Ovary (tissue), 9 donors: ENCODE results near the gene ENOX2. TPM values are rescaled to one million over a fixed set of nuclear protein-coding genes. Genes with fewer than 3 reads are reported as not detected.
A peak's percentile ranks its signal among the peaks of the same experiment; 100 is the strongest.

Experiments
- DNase-seq, 5 donors: peaks; one replicate each; pipeline ENCODE4 v3.0.0-alpha.2; 2019 to 2020
- H3K27ac ChIP-seq, 2 donors: fragments of 200-600 bp; one replicate each; pipeline versions ENCODE4 v1.5.1 to v1.8.0; 2019 to 2022
- H3K27me3 ChIP-seq: fragments of 200-600 bp; one replicate; pipeline ENCODE4 v1.8.0; 2022
- H3K36me3 ChIP-seq: fragments of 200-600 bp; sonication (generic); one replicate; pipeline ENCODE4 v1.5.1; 2019
- H3K4me1 ChIP-seq: one replicate; pipeline ENCODE4 v1.8.1; 2013; ENCODE audit warnings: mild to moderate bottlenecking, moderate library complexity; ENCODE audit not compliant: insufficient read depth
- H3K4me3 ChIP-seq: fragments of 200-600 bp; sonication (generic); one replicate; pipeline ENCODE4 v1.5.1; 2017
- H3K9me3 ChIP-seq, 2 donors: fragments of 200-600 bp in 1 of 2; sonication (generic) in 1 of 2; one replicate each; pipeline versions ENCODE4 v1.5.1 to v1.8.1; 2013 to 2019; ENCODE audit warnings: mild to moderate bottlenecking in 1 of 2, moderate library complexity in 1 of 2
- EP300 ChIP-seq: sonication (generic); formaldehyde crosslinking; IDR thresholded peaks from one replicate; pipeline ENCODE4 v1.6.1; 2017; ENCODE audit warnings: antibody characterized with exemption
- POLR2A ChIP-seq: fragments of 450-650 bp; IDR thresholded peaks from one replicate; pipeline ENCODE4 v1.6.1; 2017; ENCODE audit warnings: antibody characterized with exemption, mild to moderate bottlenecking, moderate library complexity
- WGBS, 3 donors: extraction: QIAGEN DNeasy Blood & Tissue Kit in 1 of 3; methylation state at CpG; one replicate each; pipeline versions ENCODE4 v1.1.5 to v1.1.7; 2013 to 2017; 5-methylcytosine and 5-hydroxymethylcytosine counted together
- intact Hi-C, 4 donors: fragments of 100-400 bp; cut with DNase I; formaldehyde crosslinking; loops; one replicate each; pipeline versions ENCODE4 v1.11.0 to v1.15.1; 2022 to 2023
- polyA plus RNA-seq, 2 donors: library from polyadenylated mRNA; stranded (reverse); fragments of 200-250 nt in 1 of 2; fragments of 350-450 nt in 1 of 2; fragmentation: Illumina TruSeq in 1 of 2; extraction: RNeasy Lipid Tissue Mini Kit (QIAGEN cat#74804) in 1 of 2; gene quantifications; one replicate each; pipeline ENCODE4 v1.2.3, GENCODE V29; 2013 to 2014
- total RNA-seq, 7 donors: library from RNA; depleted of rRNA in 2 of 7; stranded (reverse); fragments of >200 nt in 2 of 7; fragmentation: NEBNext Ultra II Directional in 3 of 7; extraction: Animal tissue kit (Norgen Biotek cat#: 25700) in 3 of 7; gene quantifications; one replicate each; pipeline versions ENCODE4 v1.1.0 to v1.2.4, GENCODE V29; 2016 to 2023
- TF ChIP-seq, protein P1 (sequence below), 3 donors: fragments of 450-650 bp in 2 of 3; fragments of 200-600 bp in 1 of 3; IDR thresholded peaks; one replicate each; pipeline versions ENCODE4 v1.5.1 to v1.8.0; 2016 to 2022; ENCODE audit warnings: antibody characterized with exemption in 3 of 3, mild to moderate bottlenecking in 1 of 3
- donor health status: DM: no; HTN: no; CAD: no; lungs with moderate emphysema.
- donor health status: DM: no; HTN: no; CAD: no.
- donor health status: Bipolar disorder and iron deficiency.
- donor health status: DM: yes; HTN: yes; CAD: no.
- donor health status: DM: no; HTN: no; CAD: no.
- donor health status: DM: yes; HTN: yes; CAD: no.

Gene ENOX2
- total and polyA plus RNA-seq, 9 donors, result 5.4 to 17.8 (median 13.1) TPM

DNA sequence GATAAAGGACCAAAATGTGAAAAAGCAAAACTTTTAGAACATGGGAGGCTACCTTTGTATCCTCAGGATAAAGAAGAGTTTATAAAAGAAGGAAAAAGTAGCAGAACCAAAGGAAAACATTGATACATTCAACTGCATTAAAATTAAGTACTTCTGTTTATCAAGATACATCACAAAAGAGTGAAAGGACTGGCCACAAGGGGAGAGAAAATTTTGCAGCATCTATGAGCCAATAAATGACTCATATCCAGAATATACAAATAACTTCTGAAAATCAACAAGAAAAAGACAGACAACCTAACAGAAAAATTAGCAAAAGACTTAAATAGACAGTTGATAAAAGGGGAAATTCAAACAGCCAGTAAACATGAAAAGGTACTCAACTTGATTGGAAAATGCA is 324.1 kb downstream of the ENOX2 start:
- no peak for DNase-seq
- no peaks in the 10 kb centered on the region for H3K9me3 ChIP-seq
- no peaks in the 10 kb centered on the region for H3K4me1 ChIP-seq
- H3K27me3 ChIP-seq, result no peaks in the 10 kb centered on the region
- no peak overlapping the region for H3K27ac ChIP-seq
- intact Hi-C loops, result no loop called here
- TF ChIP-seq, protein P1, sequence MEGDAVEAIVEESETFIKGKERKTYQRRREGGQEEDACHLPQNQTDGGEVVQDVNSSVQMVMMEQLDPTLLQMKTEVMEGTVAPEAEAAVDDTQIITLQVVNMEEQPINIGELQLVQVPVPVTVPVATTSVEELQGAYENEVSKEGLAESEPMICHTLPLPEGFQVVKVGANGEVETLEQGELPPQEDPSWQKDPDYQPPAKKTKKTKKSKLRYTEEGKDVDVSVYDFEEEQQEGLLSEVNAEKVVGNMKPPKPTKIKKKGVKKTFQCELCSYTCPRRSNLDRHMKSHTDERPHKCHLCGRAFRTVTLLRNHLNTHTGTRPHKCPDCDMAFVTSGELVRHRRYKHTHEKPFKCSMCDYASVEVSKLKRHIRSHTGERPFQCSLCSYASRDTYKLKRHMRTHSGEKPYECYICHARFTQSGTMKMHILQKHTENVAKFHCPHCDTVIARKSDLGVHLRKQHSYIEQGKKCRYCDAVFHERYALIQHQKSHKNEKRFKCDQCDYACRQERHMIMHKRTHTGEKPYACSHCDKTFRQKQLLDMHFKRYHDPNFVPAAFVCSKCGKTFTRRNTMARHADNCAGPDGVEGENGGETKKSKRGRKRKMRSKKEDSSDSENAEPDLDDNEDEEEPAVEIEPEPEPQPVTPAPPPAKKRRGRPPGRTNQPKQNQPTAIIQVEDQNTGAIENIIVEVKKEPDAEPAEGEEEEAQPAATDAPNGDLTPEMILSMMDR (IDR thresholded peaks at IDR 0.05), result no peak
- TF ChIP-seq POLR2A (no peak), EP300 (no peak)
- no peaks in the 10 kb centered on the region for H3K36me3 ChIP-seq
- no peak overlapping the region for H3K4me3 ChIP-seq

DNA sequence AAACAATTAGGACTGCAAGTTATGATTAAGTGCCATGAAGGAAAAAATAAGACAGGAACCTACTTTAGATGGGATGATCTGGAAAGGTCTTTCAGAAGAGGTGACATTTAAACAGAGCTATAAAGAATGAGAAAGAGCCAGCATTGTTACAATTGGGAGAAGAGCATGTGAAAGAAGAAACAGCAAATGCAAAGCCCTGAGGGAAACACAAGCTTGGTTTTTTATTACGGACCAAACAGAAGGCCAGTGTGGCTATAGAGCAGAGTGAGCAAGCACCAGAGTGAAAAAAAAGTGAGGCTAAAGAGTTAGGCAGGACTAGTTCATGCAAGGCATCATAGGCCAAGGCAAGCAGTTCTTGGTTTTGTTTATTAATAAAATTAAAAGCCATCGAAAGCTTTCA is 325.6 kb downstream of the ENOX2 start:
- TF ChIP-seq, protein P1 (IDR thresholded peaks at IDR 0.05), result no peak
- TF ChIP-seq POLR2A (no peak), EP300 (no peak)
- DNase-seq, result no peak
- no peaks in the 10 kb centered on the region for H3K9me3 ChIP-seq
- no peak overlapping the region for H3K27ac ChIP-seq
- no peaks in the 10 kb centered on the region for H3K4me1 ChIP-seq
- H3K36me3 ChIP-seq, result no peaks in the 10 kb centered on the region
- no peaks in the 10 kb centered on the region for H3K27me3 ChIP-seq
- 83 to 90% (median 90%) methylated on average over 2 of the region's 2 CpGs for WGBS, 3 donors
- H3K4me3 ChIP-seq, result no peak overlapping the region
- intact Hi-C loops, result no loop called here

DNA sequence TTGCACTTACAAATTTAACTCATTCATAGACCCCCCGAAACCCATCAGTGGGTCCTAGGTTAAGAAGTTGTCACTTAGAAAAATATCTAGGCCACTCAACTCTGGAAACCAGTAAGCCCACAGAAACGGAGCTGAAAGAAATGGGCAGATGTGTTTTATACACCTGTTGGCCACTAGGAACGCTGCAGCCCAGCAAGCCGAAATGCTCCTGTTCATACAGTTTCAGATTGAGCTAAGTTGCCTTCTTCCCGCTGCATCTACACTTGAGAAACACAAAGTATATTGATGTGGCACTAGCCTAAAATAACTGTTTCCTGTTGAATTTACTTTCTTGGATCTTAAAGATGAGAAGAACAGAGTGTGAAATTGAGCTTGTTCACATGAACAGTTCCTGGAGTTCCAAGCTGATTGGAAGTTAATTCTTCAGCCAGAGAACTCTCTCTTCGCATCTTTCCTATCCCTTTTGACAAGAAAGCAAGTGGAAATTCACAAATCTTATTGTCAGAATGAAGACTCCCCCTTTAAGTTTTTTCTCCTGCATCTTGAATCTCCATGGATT is 327.1 kb downstream of the ENOX2 start:
- no peak overlapping the region for H3K27ac ChIP-seq
- no peaks in the 10 kb centered on the region for H3K4me1 ChIP-seq
- H3K9me3 ChIP-seq, result no peaks in the 10 kb centered on the region
- 25 to 31% (median 30%) methylated on average over 6 of the region's 6 CpGs for WGBS, 3 donors
- H3K27me3 ChIP-seq, result no peaks in the 10 kb centered on the region
- DNase-seq, result peak in 4 of 5 donors; percentile 16 to 35 (median 24)
- H3K36me3 ChIP-seq, result no peaks in the 10 kb centered on the region
- H3K4me3 ChIP-seq, result no peak overlapping the region
- TF ChIP-seq POLR2A (no peak), EP300 (no peak)
- TF ChIP-seq, protein P1 (IDR thresholded peaks at IDR 0.05), result peak in 1 of 3 donors; percentile 37
- intact Hi-C loops, result no loop called here

Other genes with a start within 250 kb of the ENOX2 start
- gene ARHGAP36, start 155.1 kb upstream of the ENOX2 start, total RNA-seq, result under 1 TPM in 1 of 7 donors, not detected in 6; 0.13 TPM
- gene ARHGAP36, start 155.1 kb upstream of the ENOX2 start, polyA plus RNA-seq, result not detected